Endothelial cell of umbilical vein (primary cell): ENCODE results near the gene FGFRL1. TPM values are rescaled to one million over a fixed set of nuclear protein-coding genes. Genes with fewer than 3 reads are reported as not detected.

ENCODE experiments used
- BruUV-seq: library from RNA; stranded (reverse); fragments of 400-500 nt; replicated peaks from 2 replicates; lab custom pipeline; 2021; lab: Mats Ljungman, UMichigan
- CTCF ChIA-PET: fragments of 300-600, 350-600 bp; sonication (Branson Sonifier 250); formaldehyde crosslinking; loops from one replicate; lab custom pipeline; 2021; ENCODE audit warnings: antibody characterized with exemption, inconsistent platforms; lab: Charles Lee
- POLR2A ChIA-PET: fragments of 300-600, 350-600 bp; sonication (Branson Sonifier 250); formaldehyde crosslinking; loops from one replicate; lab custom pipeline; 2021; ENCODE audit warnings: antibody characterized with exemption, inconsistent platforms; lab: Charles Lee
- DNase-seq: peaks from one replicate; pipeline ENCODE4 v3.0.0-alpha.2; 2011; ENCODE audit warnings: low read depth, low spot score
- FAIRE-seq: peaks from 2 replicates; lab custom pipeline; 2011; peaks lifted over from hg19 to GRCh38; lab: Jason Lieb, UNC
- H2AFZ ChIP-seq: 2 replicates; pipeline ENCODE4 v1.6.0; 2012; ENCODE audit warnings: low read depth, low read length, control low read depth, inconsistent platforms
- H3K27ac ChIP-seq: 2 replicates; pipeline ENCODE4 v1.5.1; 2011; ENCODE audit warnings: low read depth, mild to moderate bottlenecking, control low read depth, low read length, moderate library complexity; ENCODE audit not compliant: insufficient read depth
- H3K27me3 ChIP-seq, 2 experiments: 2 replicates each; pipeline versions ENCODE4 v1.6.0 to v1.6.1; 2011; ENCODE audit warnings: low read length in 2 of 2, mixed read lengths in 1 of 2; ENCODE audit not compliant: control insufficient read depth in 2 of 2, insufficient read depth in 2 of 2
- H3K36me3 ChIP-seq, 2 experiments: 2 replicates in 1 of 2; 3 replicates in 1 of 2; pipeline ENCODE4 v1.5.1; 2011; ENCODE audit warnings: low read length in 2 of 2, mild to moderate bottlenecking in 1 of 2, moderate library complexity in 1 of 2; ENCODE audit not compliant: control insufficient read depth in 2 of 2, insufficient read depth in 2 of 2; ENCODE audit errors: extremely low read depth in 1 of 2
- H3K4me1 ChIP-seq: 3 replicates; pipeline ENCODE4 v1.5.1; 2011; ENCODE audit warnings: mild to moderate bottlenecking, low read length; ENCODE audit not compliant: control insufficient read depth, insufficient read depth; ENCODE audit errors: extremely low read depth
- H3K4me2 ChIP-seq: 2 replicates; pipeline ENCODE4 v1.6.1; 2011; ENCODE audit warnings: low read length, control low read depth, mixed read lengths; ENCODE audit not compliant: insufficient read depth
- H3K4me3 ChIP-seq, 3 experiments: fragments of 200-600 bp in 1 of 3; sonication (generic), shearing (Covaris generic) in 1 of 3; replicated peaks in 1 of 3; 2 replicates each; pipeline ENCODE4 v1.5.1; 2011 to 2016; ENCODE audit warnings: control low read depth in 3 of 3, low read length in 3 of 3, mild to moderate bottlenecking in 2 of 3, inconsistent platforms in 1 of 3, low read depth in 1 of 3, moderate library complexity in 1 of 3; ENCODE audit not compliant: insufficient read depth in 1 of 3
- H3K79me2 ChIP-seq: 2 replicates; pipeline ENCODE4 v1.6.0; 2012; ENCODE audit warnings: low read length, inconsistent platforms; ENCODE audit not compliant: control insufficient read depth, insufficient read depth
- H3K9ac ChIP-seq: replicated peaks from 2 replicates; pipeline ENCODE3; 2011; ENCODE audit warnings: low read length, control low read depth; ENCODE audit not compliant: insufficient read depth; ENCODE audit errors: extremely low read depth
- H3K9me1 ChIP-seq: replicated peaks from 3 replicates; pipeline ENCODE4 v1.6.0; 2011; ENCODE audit warnings: mild to moderate bottlenecking, low read length; ENCODE audit not compliant: control insufficient read depth, insufficient read depth; ENCODE audit errors: extremely low read depth
- H3K9me3 ChIP-seq: replicated peaks from 2 replicates; pipeline ENCODE4 v1.5.1; 2012; ENCODE audit warnings: low read length, inconsistent platforms; ENCODE audit not compliant: control insufficient read depth, insufficient read depth
- H4K20me1 ChIP-seq: replicated peaks from 2 replicates; pipeline ENCODE3; 2011; ENCODE audit warnings: mild to moderate bottlenecking, low read length; ENCODE audit not compliant: control insufficient read depth, insufficient read depth; ENCODE audit errors: extremely low read depth
- CTCF ChIP-seq, 2 donors: IDR thresholded peaks; 1 replicate in 1 of 2; 2 replicates in 1 of 2; pipeline ENCODE4 v1.5.1; 2011; ENCODE audit warnings: low read length in 2 of 2, mild to moderate bottlenecking in 2 of 2, moderate library complexity in 2 of 2, control low read depth in 1 of 2, inconsistent platforms in 1 of 2, low read depth in 1 of 2; ENCODE audit not compliant: insufficient read depth in 1 of 2; ENCODE audit errors: extremely low read depth in 1 of 2
- EZH2 ChIP-seq: IDR thresholded peaks from 2 replicates; pipeline ENCODE4 v1.6.1; 2012; ENCODE audit warnings: borderline replicate concordance, low read depth, mild to moderate bottlenecking, moderate library complexity, low read length, inconsistent platforms; ENCODE audit not compliant: severe bottlenecking
- FOS ChIP-seq: IDR thresholded peaks from 2 replicates; pipeline ENCODE4 v1.6.1; 2011; ENCODE audit warnings: mild to moderate bottlenecking, low read length, moderate library complexity, borderline replicate concordance; ENCODE audit not compliant: insufficient read depth
- GATA2 ChIP-seq: IDR thresholded peaks from 2 replicates; pipeline ENCODE4 v1.7.0; 2011; ENCODE audit warnings: low read depth, mild to moderate bottlenecking, moderate library complexity, mixed read lengths, low read length; ENCODE audit not compliant: insufficient read length, insufficient read depth
- JUN ChIP-seq: IDR thresholded peaks from 2 replicates; pipeline ENCODE4 v1.6.1; 2011; ENCODE audit warnings: borderline replicate concordance, low read depth; ENCODE audit not compliant: insufficient read length, insufficient read depth
- MAX ChIP-seq: IDR thresholded peaks from 2 replicates; pipeline ENCODE4 v1.6.1; 2011; ENCODE audit not compliant: insufficient read depth, insufficient read length
- MYC ChIP-seq: IDR thresholded peaks from one replicate; pipeline ENCODE4 v1.6.1; 2011; ENCODE audit warnings: mild to moderate bottlenecking, low read depth, low read length
- POLR2A ChIP-seq: IDR thresholded peaks from 2 replicates; pipeline ENCODE4 v1.6.1; 2012; ENCODE audit warnings: low read depth, mild to moderate bottlenecking, control low read depth, low read length
- POLR2AphosphoS5 ChIP-seq: IDR thresholded peaks from 2 replicates; pipeline ENCODE4 v1.6.1; 2012; ENCODE audit warnings: low read depth, mild to moderate bottlenecking, control low read depth, low read length, moderate library complexity; ENCODE audit not compliant: insufficient read depth
- dilution Hi-C: fragments of 300-500 bp; cut with MboI; formaldehyde crosslinking; loops from one replicate; pipeline ENCODE4 v1.15.0; 2019; ENCODE audit warnings: low sequenced_read_pairs; ENCODE audit not compliant: extremely low pct_ligation_motif_present
- intact Hi-C: fragments of 100-400 bp; cut with micrococcal nuclease; formaldehyde crosslinking; loops from one replicate; pipeline ENCODE4 v1.10.0; 2022
- polyA plus RNA-seq, 4 experiments: library from polyadenylated mRNA; depleted of rRNA in 3 of 4; stranded (reverse) in 3 of 4; unstranded in 1 of 4; fragments of >200 nt; gene quantifications; 2 replicates each; pipeline versions ENCODE4 v1.2.1 to v1.2.3, GENCODE V29; 2011 to 2012; ENCODE audit warnings: missing spikeins in 1 of 4
- total RNA-seq: library from RNA; stranded (reverse); gene quantifications from 2 replicates; pipeline ENCODE4 v1.2.3, GENCODE V29; 2021

Gene FGFRL1
- total and polyA plus RNA-seq, 2 donors (not counting 3 experiments of a cell fraction or from before 2014, with no cell fraction given), result 33.3 to 74.6 TPM

GRCh38 chr4:1017211-1017610 lies 5.8 kb downstream of the FGFRL1 start:
- ChIA-PET POLR2A (no interaction called here), CTCF (no interaction called here)
- intact Hi-C loops, result no loop called here
- Histone ChIP-seq H3K36me3 (peaks cover 0 to 2% of the 10 kb centered on the region in 2 experiments), H3K27ac (no peak overlapping the region), H3K27me3 (no peaks in the 10 kb centered on the region), H3K9me3 (no peaks in the 10 kb centered on the region), H2AFZ (no peak overlapping the region), H4K20me1 (no peaks in the 10 kb centered on the region), H3K4me1 (no peaks in the 10 kb centered on the region), H3K9ac (no peak overlapping the region), H3K4me2 (no peak overlapping the region), H3K79me2 (peaks cover 3% of the 10 kb centered on the region), H3K9me1 (no peaks in the 10 kb centered on the region), H3K4me3 (no peak overlapping the region)
- dilution Hi-C loops, result no loop called here
- no peak for DNase-seq
- no TSS peak for BruUV-seq
- FAIRE-seq, result no peak
- TF ChIP-seq POLR2AphosphoS5 (no peak), MAX (no peak), GATA2 (no peak), CTCF (IDR thresholded peaks at IDR 0.05; ENCODE audit: extremely low read depth in 1 of 2, insufficient read depth in 1 of 2, low read depth in 1 of 2, low read length in 2 of 2) (no peak), JUN (no peak), EZH2 (no peak), MYC (no peak), FOS (no peak), POLR2A (no peak)
